Fibroblast of lung (primary cell): ENCODE results near the gene DMGDH. TPM values are rescaled to one million over a fixed set of nuclear protein-coding genes. Genes with fewer than 3 reads are reported as not detected.

Source experiments
- DNase-seq, 2 donors: peaks; one replicate each; pipeline versions ENCODE4 v3.0.0 to v3.0.0-alpha.2; 2010; ENCODE audit warnings: low read depth in 2 of 2
- H2AFZ ChIP-seq: 2 replicates; pipeline ENCODE4 v1.5.1; 2012; ENCODE audit warnings: low read length, control low read depth, inconsistent platforms
- H3K27ac ChIP-seq: 2 replicates; pipeline ENCODE4 v1.5.1; 2011; ENCODE audit warnings: low read length, control low read depth; ENCODE audit not compliant: insufficient read depth
- H3K27me3 ChIP-seq: 2 replicates; pipeline ENCODE4 v1.5.1; 2011; ENCODE audit warnings: mild to moderate bottlenecking, low read length; ENCODE audit not compliant: control insufficient read depth, insufficient read depth
- H3K36me3 ChIP-seq: 2 replicates; pipeline ENCODE4 v1.5.1; 2011; ENCODE audit warnings: low read length; ENCODE audit not compliant: control insufficient read depth, insufficient read depth
- H3K4me1 ChIP-seq: 2 replicates; pipeline ENCODE4 v1.5.1; 2011; ENCODE audit warnings: low read length; ENCODE audit not compliant: control insufficient read depth, insufficient read depth; ENCODE audit errors: extremely low read depth
- H3K4me2 ChIP-seq: 2 replicates; pipeline ENCODE4 v1.5.1; 2011; ENCODE audit warnings: low read length, control low read depth; ENCODE audit not compliant: insufficient read depth; ENCODE audit errors: extremely low read depth
- H3K4me3 ChIP-seq, 4 experiments: fragments of 200-600 bp in 1 of 4; sonication (generic) in 1 of 4; replicated peaks in 1 of 4; 2 replicates each; pipeline ENCODE4 v1.5.1; 2011 to 2016; ENCODE audit warnings: low read length in 4 of 4, low read depth in 3 of 4, mild to moderate bottlenecking in 3 of 4, control low read depth in 2 of 4, inconsistent platforms in 1 of 4, mixed read lengths in 1 of 4; ENCODE audit not compliant: insufficient read depth in 1 of 4; ENCODE audit errors: control extremely low read depth in 1 of 4
- H3K79me2 ChIP-seq: 2 replicates; pipeline ENCODE4 v1.5.1; 2012; ENCODE audit warnings: mild to moderate bottlenecking, low read length, inconsistent platforms; ENCODE audit not compliant: control insufficient read depth, insufficient read depth
- H3K9ac ChIP-seq: 2 replicates; pipeline ENCODE4 v1.5.1; 2011; ENCODE audit warnings: mild to moderate bottlenecking, low read length, control low read depth; ENCODE audit not compliant: insufficient read depth
- H3K9me3 ChIP-seq: 2 replicates; pipeline ENCODE4 v1.5.1; 2012; ENCODE audit warnings: low read depth, low read length; ENCODE audit not compliant: control insufficient read depth, insufficient read depth
- H4K20me1 ChIP-seq: 2 replicates; pipeline ENCODE4 v1.5.1; 2011; ENCODE audit warnings: low read length; ENCODE audit not compliant: control insufficient read depth, insufficient read depth; ENCODE audit errors: extremely low read depth
- EZH2 ChIP-seq: IDR thresholded peaks from 2 replicates; pipeline ENCODE4 v1.5.1; 2012; ENCODE audit warnings: low read length, control low read depth, mild to moderate bottlenecking; ENCODE audit errors: missing control alignments
- polyA plus RNA-seq, 2 donors: library from polyadenylated mRNA; depleted of rRNA in 1 of 2; stranded (reverse) in 1 of 2; unstranded in 1 of 2; fragments of >200 nt; gene quantifications; 2 replicates each; pipeline ENCODE4 v1.2.1, GENCODE V29; 2011 to 2012; ENCODE audit warnings: missing spikeins in 1 of 2
- total RNA-seq: library from RNA; depleted of rRNA; stranded (reverse); fragments of >200 nt; gene quantifications from 2 replicates; pipeline ENCODE4 v1.2.1, GENCODE V29; 2014
- TF ChIP-seq, protein P1 (sequence below), 2 donors: IDR thresholded peaks in 1 of 2; conservative IDR thresholded peaks in 1 of 2; 1 replicate in 1 of 2; 2 replicates in 1 of 2; pipeline ENCODE4 v1.5.1; 2011 to 2012; ENCODE audit warnings: low read length in 2 of 2, control low read depth in 1 of 2, inconsistent platforms in 1 of 2, low read depth in 1 of 2, mild to moderate bottlenecking in 1 of 2

The DMGDH gene
- total and polyA plus RNA-seq, 2 donors (not counting 1 experiment from before 2014, with no cell fraction given): 0.89 to 7.9 TPM

DNA sequence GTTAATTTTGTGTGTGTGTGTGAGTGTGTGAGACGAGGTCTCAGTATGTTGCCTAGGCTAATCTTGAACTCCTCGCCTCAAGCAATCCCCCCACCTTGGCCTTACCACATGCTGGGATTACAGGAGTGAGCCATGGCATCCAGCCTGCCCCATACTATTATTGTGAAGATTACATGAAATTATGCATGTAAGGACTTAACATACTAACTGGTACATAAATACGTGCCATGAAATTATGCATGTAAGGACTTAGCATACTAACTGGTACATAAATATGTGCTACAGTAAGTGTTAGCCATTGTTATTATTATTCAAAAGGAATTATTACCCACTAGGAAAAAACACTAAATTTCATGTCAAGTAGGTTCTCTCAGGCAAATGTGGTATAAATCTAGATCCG lies 16.2 kb downstream of the DMGDH start:
- H3K9ac ChIP-seq: no peak overlapping the region

DNA sequence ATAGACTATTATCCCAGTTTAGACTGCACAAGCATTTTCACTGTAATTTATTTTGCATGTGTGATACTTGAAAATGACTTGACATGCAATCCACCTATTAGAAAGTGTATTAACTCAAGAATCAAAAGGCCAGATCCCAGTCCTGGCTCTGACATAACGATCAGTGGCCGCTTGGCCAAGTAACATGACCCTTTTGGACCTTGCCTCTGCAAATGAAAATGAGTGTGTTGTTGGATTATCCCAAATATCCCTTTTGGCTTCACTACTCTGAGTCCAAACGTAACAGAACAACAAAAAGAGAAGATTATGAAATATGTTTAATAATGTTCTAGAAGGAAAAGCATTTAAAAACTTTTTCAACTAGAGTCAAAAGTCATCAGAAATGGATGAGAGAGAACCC lies 19.0 kb downstream of the DMGDH start:
- Histone ChIP-seq H4K20me1 (no peaks in the 10 kb centered on the region), H3K36me3 (no peaks in the 10 kb centered on the region), H3K9me3 (no peaks in the 10 kb centered on the region), H3K4me2 (no peak overlapping the region), H2AFZ (no peak overlapping the region), H3K79me2 (no peaks in the 10 kb centered on the region), H3K4me3 (no peak overlapping the region), H3K4me1 (no peaks in the 10 kb centered on the region), H3K27me3 (no peaks in the 10 kb centered on the region), H3K9ac (no peak overlapping the region), H3K27ac (no peak overlapping the region)
- DNase-seq: no peak
- TF ChIP-seq, protein P1, sequence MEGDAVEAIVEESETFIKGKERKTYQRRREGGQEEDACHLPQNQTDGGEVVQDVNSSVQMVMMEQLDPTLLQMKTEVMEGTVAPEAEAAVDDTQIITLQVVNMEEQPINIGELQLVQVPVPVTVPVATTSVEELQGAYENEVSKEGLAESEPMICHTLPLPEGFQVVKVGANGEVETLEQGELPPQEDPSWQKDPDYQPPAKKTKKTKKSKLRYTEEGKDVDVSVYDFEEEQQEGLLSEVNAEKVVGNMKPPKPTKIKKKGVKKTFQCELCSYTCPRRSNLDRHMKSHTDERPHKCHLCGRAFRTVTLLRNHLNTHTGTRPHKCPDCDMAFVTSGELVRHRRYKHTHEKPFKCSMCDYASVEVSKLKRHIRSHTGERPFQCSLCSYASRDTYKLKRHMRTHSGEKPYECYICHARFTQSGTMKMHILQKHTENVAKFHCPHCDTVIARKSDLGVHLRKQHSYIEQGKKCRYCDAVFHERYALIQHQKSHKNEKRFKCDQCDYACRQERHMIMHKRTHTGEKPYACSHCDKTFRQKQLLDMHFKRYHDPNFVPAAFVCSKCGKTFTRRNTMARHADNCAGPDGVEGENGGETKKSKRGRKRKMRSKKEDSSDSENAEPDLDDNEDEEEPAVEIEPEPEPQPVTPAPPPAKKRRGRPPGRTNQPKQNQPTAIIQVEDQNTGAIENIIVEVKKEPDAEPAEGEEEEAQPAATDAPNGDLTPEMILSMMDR (conservative IDR thresholded peaks at IDR 0.05 in 1 of 2, IDR thresholded peaks at IDR 0.05 in 1 of 2; ENCODE audit: low read depth in 1 of 2, low read length in 2 of 2): no peak
- TF ChIP-seq EZH2: no peak

More for the DNA sequence above, 16.2 kb downstream of the DMGDH start:
- no peak overlapping the region for H2AFZ ChIP-seq
- TF ChIP-seq, protein P1 (conservative IDR thresholded peaks at IDR 0.05 in 1 of 2, IDR thresholded peaks at IDR 0.05 in 1 of 2; ENCODE audit: low read depth in 1 of 2, low read length in 2 of 2): no peak
- no peak for TF ChIP-seq EZH2
- no peaks in the 10 kb centered on the region for H3K79me2 ChIP-seq
- no peak for DNase-seq
- H4K20me1 ChIP-seq: no peaks in the 10 kb centered on the region
- no peak overlapping the region for H3K27ac ChIP-seq
- no peaks in the 10 kb centered on the region for H3K27me3 ChIP-seq
- H3K36me3 ChIP-seq: no peaks in the 10 kb centered on the region
- H3K4me3 ChIP-seq: no peak overlapping the region
- no peaks in the 10 kb centered on the region for H3K9me3 ChIP-seq
- H3K4me1 ChIP-seq: no peaks in the 10 kb centered on the region
- H3K4me2 ChIP-seq: no peak overlapping the region

DNA sequence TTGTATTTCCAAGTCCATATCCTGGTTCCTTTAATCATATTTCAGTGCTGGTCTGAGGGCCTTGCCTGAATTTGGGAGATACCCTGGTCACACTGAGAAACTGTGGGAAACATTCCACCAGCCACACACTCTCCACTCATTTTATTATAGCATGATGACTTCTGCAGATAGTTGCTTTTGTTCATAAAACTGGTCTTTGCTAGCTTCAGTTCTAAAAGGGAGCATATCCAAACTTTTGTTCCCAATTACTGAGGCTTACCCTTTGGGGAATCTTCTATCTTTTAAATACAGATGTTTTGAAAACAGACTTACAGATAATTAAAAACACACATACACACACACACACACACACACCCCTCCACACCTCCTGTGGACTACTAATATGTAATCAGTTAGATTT lies 21.0 kb downstream of the DMGDH start:
- Histone ChIP-seq H3K4me1 (no peaks in the 10 kb centered on the region), H3K79me2 (no peaks in the 10 kb centered on the region), H3K9ac (no peak overlapping the region), H4K20me1 (no peaks in the 10 kb centered on the region), H2AFZ (no peak overlapping the region), H3K36me3 (no peaks in the 10 kb centered on the region), H3K4me2 (no peak overlapping the region), H3K9me3 (no peaks in the 10 kb centered on the region), H3K4me3 (no peak overlapping the region), H3K27ac (no peak overlapping the region), H3K27me3 (no peaks in the 10 kb centered on the region)
- TF ChIP-seq, protein P1 (conservative IDR thresholded peaks at IDR 0.05 in 1 of 2, IDR thresholded peaks at IDR 0.05 in 1 of 2; ENCODE audit: low read depth in 1 of 2, low read length in 2 of 2): no peak
- no peak for TF ChIP-seq EZH2
- DNase-seq: no peak
